Left colon (tissue), 2 donors: ENCODE results near the gene GLYR1. TPM values are rescaled to one million over a fixed set of nuclear protein-coding genes. Genes with fewer than 3 reads are reported as not detected.
A peak's percentile ranks its signal among the peaks of the same experiment; 100 is the strongest.

Experiments
- ATAC-seq: fragments of 200-7000 bp; cut with Tn5 transposase; one replicate; pipeline ENCODE4 v1.9.1; 2020; ENCODE audit warnings: mild to moderate bottlenecking, moderate library complexity
- DNase-seq, 2 donors: peaks; one replicate each; pipeline ENCODE4 v3.0.0-alpha.2; 2020
- intact Hi-C, 2 donors: fragments of 100-400 bp; cut with DNase I in 1 of 2; cut with micrococcal nuclease in 1 of 2; formaldehyde crosslinking; loops; one replicate each; pipeline versions ENCODE4 v1.11.2 to v1.14.0; 2022; cut with DNase I, micrococcal nuclease
- total RNA-seq, 2 donors: library from RNA; stranded (reverse); fragmentation: NEBNext Ultra II Directional; extraction: Animal tissue kit (Norgen Biotek cat#: 25700); gene quantifications; one replicate each; pipeline ENCODE4 v1.2.1, GENCODE V29; 2021
- donor health status: DM: no; HTN: no; CAD: no.
- donor health status: DM: yes; HTN: yes; CAD: no.

GLYR1 gene
- total RNA-seq, 2 donors from 2014 or later = 106 to 114 TPM

DNA sequence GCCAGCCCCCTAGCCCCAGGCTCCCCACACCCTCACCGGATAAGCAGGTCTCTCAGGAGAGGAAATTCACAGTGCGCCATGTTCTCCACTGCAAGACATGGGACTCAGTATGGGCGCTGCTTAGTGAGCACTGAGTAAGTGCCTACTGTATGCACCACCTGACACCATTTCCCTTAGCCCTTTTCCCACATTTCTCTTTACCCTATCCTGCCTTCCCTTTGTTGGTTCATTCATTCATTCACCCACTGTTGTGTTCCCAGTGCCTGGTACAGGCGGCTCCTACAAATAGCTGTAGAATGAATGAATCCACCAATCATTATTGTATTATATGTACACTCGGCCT, 69.1 kb downstream of the GLYR1 start:
- ATAC-seq = no peak
- intact Hi-C loops = no loop called here
- no peak for DNase-seq

GRCh38 chr16:4777339-4778049, 69.6 kb downstream of the GLYR1 start:
- intact Hi-C loops = no loop called here

DNA sequence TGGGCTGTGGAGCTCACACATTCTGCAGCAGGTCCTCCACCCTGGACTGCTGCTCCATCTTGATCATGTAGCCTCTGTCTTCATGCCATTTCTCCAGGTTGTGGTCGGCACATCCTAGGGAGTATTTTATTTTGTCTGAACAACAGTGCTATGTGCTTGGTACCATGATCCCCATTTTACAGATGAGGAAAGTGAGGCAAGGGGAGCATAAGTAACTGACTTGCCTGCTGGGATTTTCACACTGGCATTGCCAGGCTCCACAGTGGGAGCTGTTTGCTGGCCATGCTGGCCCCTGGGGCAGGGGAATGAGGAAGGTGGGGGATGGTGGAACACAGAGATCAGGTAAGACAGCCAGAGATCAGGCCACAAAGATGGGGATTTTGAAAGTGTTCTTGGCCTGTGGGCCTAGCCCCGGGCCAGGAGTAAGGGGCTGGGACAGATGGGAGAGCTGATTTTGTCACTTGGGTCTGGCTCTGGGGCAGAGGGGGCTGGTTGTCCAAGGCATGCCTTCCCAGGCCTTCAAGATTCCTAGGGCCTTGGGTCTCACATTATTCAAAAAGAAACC, 70.9 kb downstream of the GLYR1 start:
- DNase-seq (no peak), ATAC-seq (no peak)
- intact Hi-C loops = no loop called here

More at GRCh38 chr16:4777339-4778049, 69.6 kb downstream of the GLYR1 start:
- no peak for DNase-seq
- ATAC-seq = no peak

DNA sequence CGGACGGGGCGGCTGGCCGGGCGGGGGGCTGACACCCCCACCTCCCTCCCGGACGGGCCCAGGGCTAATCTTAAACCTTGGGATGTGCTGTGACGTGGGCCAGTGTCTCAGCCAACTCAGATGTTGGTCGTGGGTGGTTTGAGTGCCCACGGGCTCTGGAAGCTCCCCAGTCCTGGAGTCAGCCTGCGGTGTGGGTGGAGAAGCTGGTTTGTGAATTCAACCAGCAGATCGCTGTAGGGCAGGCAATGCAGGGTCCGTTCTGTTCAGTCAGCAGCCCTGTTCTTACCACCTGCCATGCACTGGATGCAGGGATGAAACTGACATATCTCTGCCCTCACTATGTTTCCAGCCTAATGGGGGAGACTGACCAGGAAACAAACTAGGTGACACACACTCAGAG, 72.1 kb downstream of the GLYR1 start:
- DNase-seq (no peak), ATAC-seq (no peak)
- intact Hi-C loops = no loop called here

- intact Hi-C loops = no loop called here
- DNase-seq (no peak), ATAC-seq (no peak)
Observed at GRCh38 chr16:4772351-4772750, 74.7 kb downstream of the GLYR1 start.

- DNase-seq (no peak), ATAC-seq (no peak)
- intact Hi-C loops = no loop called here
Observed at GRCh38 chr16:4771646-4772045, 75.4 kb downstream of the GLYR1 start.

DNA sequence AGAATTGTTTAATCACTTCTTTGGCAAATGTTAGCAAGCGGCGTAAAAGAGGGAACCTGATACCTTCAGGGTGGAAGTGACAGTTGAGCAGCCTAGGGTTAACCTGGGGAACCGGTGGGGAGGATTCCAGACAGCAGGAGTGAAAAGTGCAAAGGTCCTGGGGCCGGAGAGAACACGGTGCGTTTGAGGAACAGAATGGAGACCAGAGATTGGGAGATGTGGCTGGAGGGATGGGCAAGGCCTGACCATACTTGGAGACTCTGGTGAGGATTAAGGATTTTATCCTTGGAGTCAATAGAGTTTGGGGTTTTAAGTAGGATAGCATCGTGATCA, 77.8 kb downstream of the GLYR1 start:
- intact Hi-C loops = no loop called here
- no peak for ATAC-seq
- DNase-seq = peak in 1 of 2 donors; percentile 25

DNA sequence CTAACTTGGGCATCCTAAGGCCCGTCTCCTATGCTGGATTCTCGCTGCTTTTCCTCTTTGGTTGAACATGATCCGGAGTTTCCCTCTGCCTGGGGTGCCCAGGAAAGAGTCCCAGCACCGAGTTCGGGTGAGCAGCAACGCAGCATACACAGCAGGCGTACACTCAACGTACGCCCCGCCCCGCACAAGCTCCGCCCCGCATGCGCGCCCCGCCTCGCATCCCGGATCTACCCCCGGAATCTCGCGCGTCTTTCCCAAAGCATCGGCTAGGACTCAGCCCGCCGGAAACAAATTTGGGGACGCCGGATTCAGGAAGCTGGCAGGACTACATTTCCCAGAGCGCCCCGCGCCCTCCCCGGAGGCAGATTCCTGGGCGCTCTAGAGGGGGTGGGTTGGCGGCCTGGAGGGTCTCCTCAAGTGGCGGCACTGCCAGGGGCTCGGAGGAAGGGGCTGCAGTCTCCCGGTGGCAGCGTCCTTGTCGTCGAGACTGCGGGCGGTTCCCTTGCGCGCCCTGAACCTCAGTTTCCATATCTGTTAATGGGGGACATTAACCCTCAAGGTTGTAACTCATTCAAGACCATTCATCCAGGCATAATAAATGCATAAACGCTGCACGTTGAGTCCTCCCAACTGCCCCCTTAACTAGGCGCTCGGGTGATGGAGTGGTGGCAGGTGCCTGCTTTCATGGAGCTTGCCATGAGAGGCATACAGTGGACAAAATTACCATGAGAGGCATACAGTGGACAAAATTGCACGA, 78.4 kb downstream of the GLYR1 start:
- ATAC-seq (peak; percentile 85), DNase-seq (peak; percentile 97)
- intact Hi-C loops = no loop called here

GRCh38 chr16:4767872-4768548, 79.1 kb downstream of the GLYR1 start:
- ATAC-seq (peak; percentile 16), DNase-seq (peak in 1 of 2 donors; percentile 54)
- intact Hi-C loops = no loop called here

DNA sequence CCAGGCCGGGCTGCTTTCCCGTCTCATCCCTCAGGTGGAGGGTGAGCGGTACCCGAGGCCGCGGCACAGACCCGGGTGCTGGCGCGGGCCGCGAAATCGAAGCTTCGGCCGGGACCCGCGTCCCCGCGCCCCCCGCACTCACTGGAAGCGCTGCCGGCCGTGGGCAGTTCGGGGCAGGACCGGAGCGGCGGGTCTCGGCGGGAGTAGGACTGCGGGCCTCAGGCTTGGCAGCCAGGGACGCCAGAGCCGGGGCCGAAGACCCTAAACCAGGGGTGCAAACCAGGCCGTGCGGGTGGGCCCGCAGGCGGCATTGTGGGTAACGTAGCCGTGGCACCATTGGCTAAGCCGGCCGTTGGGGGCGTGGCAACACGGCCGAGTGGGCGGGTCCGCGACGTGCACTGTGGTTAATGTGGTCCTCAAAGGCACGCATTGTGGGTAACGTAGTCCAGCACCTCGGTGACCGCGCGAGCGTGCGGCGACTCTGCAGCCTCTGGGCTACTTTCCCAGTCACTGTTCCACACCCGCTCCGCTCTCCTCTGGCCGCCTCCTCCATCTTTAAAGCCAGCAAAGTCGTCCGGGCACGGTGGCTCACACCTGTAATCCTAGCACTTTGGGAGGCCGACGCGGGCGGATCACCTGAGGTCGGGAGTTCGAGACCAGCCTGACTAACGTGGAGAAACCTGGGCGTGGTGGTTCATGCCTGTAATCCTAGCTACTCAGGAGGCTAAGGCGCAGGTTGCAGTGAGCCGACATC, 80.0 kb downstream of the GLYR1 start, which contains the start of gene ZNF500:
TSS of gene ZNF500 (minus strand) at position 288 of the 754 bp plus-strand sequence. CDS start 1,184 bp downstream, outside the sequence.
- peak; percentile 88 for ATAC-seq
- intact Hi-C loops = no loop called here
- DNase-seq = peak; percentile 98 to 99

DNA sequence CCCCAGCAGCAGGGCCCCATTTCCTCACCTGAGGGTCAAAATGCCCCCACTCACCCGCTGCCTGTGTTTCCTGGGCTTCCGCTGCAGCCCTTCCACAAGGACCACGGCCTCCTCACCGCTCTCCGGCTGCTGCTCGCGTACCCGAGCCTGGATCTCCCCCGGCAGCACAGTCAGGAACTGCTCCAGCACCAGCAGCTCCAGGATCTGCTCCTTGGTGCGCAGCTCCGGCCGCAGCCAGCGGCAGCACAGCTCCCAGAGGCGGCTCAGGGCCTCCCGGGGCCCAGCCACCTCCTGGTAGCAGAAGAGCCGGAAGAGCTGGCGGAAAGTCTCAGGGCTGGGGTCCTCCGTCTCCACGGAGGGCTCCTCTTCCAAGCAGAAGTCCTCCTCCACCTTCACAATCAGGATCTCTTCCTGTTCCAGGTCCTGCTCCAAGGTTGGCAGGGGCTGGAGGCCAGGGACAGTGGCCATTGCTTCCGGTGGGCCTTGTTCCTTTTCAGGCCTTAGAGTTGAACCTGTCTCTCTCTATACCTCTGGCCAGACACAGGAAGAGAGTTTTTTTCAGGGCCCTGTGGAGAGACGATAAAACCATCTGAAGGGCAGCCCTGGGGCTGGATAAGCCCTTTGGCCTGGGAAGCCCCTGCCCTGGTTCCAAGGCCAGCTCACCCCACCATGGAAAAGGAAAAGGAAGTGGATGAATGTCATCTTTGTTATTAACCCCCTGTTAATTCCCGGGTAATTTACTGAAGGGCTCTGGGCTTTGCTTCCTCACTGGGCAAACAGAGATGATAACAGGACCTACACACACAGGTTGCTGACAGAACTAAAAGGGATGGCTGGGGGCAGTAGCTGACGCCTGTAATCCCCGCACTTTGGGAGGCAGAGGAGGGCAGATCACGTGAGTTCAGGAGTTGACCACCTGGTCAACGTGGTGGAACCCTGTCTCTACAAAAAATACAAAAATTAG, 81.3 kb downstream of the GLYR1 start:
- intact Hi-C loops = no loop called here
- no peak for ATAC-seq

DNA sequence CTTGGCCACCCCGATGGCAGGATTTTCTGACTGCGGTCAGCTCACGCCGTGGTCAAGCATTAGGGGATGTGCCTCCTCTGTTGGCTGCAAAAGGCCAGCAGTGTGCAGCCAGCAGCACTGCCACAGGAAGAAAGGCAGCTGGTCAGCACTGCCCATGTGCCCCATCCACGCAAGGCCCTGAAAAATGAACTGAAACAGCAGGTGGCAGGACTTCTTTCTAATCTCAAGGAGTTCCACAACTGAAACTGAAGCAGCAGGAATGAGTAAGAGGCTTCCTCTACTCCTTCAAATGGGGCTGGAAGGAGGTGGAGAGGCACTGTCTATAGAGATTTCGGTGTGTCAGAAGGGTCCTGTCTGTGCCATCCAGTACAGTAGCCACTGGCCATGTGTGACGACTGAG, 83.3 kb downstream of the GLYR1 start:
- DNase-seq (no peak), ATAC-seq (no peak)
- intact Hi-C loops = no loop called here

More for the DNA sequence above, 81.3 kb downstream of the GLYR1 start:
- DNase-seq = no peak

DNA sequence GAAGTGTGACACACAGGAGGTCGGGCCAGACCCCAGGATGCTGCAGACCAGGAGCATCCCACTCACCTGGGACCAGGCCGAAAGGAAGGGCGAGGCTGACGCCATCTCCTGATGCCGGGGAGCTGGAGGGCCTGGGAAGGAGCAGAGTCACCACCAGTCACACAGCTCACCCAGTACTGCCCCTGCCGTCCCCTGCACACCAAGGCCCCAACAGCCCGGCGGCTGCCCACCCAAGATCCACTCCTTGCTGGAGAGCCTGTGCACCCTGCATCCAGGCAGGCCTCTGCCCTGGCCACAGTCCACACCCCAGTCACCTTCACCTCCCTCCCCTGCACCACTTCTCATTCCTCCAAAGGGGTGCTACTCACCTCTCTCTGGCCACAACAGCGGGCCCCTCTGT, 84.9 kb downstream of the GLYR1 start:
- DNase-seq = no peak
- ATAC-seq = no peak
- intact Hi-C loops = no loop called here

- ATAC-seq = no peak
- no peak for DNase-seq
- intact Hi-C loops = no loop called here
Observed at GRCh38 chr16:4760221-4760910, 86.7 kb downstream of the GLYR1 start.

- ATAC-seq (no peak), DNase-seq (no peak)
- intact Hi-C loops = no loop called here
Observed at GRCh38 chr16:4755687-4756086, 91.4 kb downstream of the GLYR1 start.

GRCh38 chr16:4754865-4755264, 92.2 kb downstream of the GLYR1 start:
- DNase-seq (no peak), ATAC-seq (no peak)
- intact Hi-C loops = no loop called here

DNA sequence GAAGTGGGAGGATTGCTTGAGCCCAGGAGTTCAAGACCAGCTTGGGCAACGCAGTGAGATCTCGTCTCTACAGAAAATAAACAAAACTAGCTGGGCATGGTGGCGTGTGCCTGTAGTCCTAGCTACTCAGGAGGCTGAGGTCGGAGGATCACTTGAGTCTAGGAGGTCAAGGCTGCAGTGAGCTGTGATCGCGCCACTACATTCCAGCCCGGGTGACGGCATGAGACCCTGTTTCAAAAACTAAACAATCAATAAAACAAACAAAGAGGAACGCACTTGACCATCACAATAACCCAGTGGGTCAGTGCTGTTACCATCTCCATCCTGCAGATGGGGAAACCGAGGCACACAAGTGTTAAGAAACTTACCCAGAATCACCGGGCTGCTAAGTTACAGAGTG, 93.9 kb downstream of the GLYR1 start:
- no peak for DNase-seq
- ATAC-seq = no peak
- intact Hi-C loops = no loop called here
